GM12864 (cell line): ENCODE measurements around the gene ABI1.

ENCODE experiments used
- DNase-seq: peaks from one replicate; pipeline ENCODE4 v3.0.0-alpha.2; 2011; ENCODE audit warnings: low read depth
- H3K4me3 ChIP-seq: 2 replicates; pipeline ENCODE4 v1.5.1; 2011; ENCODE audit warnings: mild to moderate bottlenecking, low read depth, low read length, control low read depth
- CTCF ChIP-seq: IDR thresholded peaks from 2 replicates; pipeline ENCODE4 v1.5.1; 2011; ENCODE audit warnings: low read depth, mild to moderate bottlenecking, moderate library complexity, low read length, control low read depth, inconsistent platforms; ENCODE audit errors: missing control alignments

Gene ABI1

DNA sequence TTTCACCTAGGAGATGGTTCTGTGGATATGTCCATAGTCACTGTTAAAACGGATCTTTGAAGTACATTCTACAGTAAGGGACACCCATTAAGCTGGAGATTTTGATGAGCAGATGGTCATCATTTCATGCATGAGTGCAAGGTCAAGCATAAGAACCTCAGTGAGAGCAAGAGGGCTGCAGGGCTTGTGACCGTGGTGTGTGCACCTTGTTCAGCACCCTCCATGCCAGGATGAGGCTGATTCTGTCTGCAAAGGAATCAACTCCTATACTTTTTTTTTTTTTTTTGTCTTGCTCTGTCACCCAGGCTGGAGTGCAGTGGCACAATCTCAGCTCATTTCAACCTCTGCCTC is 145.6 kb downstream of the ABI1 start:
- no peak for TF ChIP-seq CTCF

GRCh38 chr10:26714415-26715136 is 146.2 kb downstream of the ABI1 start:
- no peak overlapping the region for H3K4me3 ChIP-seq
- TF ChIP-seq CTCF, result no peak
- no peak for DNase-seq

More for the DNA sequence above, 145.6 kb downstream of the ABI1 start:
- H3K4me3 ChIP-seq, result no peak overlapping the region
- DNase-seq, result no peak

DNA sequence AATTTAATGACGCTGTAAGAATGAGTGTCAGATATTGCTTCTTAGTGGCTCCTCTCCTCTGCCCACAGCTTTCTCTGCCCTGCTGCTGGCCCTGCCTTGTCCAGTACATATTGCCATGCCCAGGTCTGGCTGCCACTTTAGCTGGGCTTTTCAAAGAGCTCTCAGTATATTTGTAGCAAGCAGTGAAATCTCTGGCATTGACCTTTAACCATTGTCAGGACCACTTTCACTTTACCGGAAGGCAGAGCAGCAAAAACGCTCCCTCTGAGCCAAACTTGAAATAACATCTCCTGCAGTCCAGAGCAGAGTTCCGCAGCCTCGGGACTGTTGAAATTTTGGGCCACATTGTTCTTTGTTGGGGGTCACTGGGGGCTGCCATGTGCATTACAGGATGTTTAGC is 149.4 kb downstream of the ABI1 start:
- H3K4me3 ChIP-seq, result no peak overlapping the region
- no peak for TF ChIP-seq CTCF
- DNase-seq, result no peak

DNA sequence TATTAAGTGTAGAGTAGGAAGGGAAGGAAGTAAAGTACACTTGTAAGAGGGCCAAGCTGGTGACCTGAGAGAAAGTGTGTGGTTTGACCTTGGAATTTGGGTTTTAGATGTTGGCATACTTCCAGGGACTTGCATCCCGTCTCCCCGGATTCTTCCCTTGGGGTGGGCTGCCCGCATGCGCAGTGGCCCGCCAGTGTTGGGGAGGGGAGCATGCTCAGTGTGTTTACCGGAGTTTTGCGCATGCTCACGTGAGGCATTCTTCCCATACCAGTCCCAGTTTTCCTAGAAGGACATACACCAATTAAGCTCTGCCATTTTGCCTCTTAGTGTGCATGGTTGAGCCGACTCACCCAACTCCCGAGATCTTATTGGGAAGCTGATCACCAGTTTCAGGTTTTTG is 153.8 kb downstream of the ABI1 start:
- TF ChIP-seq CTCF, result no peak
- DNase-seq, result no peak
- H3K4me3 ChIP-seq, result no peak overlapping the region

- no peak for TF ChIP-seq CTCF
- no peak overlapping the region for H3K4me3 ChIP-seq
- DNase-seq, result no peak
Observed at GRCh38 chr10:26706206-26706605, 154.6 kb downstream of the ABI1 start.

- H3K4me3 ChIP-seq, result no peak overlapping the region
- no peak for TF ChIP-seq CTCF
- DNase-seq, result no peak
Observed at GRCh38 chr10:26703974-26704373, 156.8 kb downstream of the ABI1 start.

GRCh38 chr10:26703096-26703495 is 157.7 kb downstream of the ABI1 start:
- no peak for DNase-seq
- no peak overlapping the region for H3K4me3 ChIP-seq
- TF ChIP-seq CTCF, result no peak
